GM12878 (cell line): Measurements from ENCODE around the gene MAD2L2. TPM values are rescaled to one million over a fixed set of nuclear protein-coding genes. Genes with fewer than 3 reads are reported as not detected.

Experiments used
- BHLHE40 ChIP-seq, 2 experiments: fragments of 450-650 bp in 1 of 2; IDR thresholded peaks; 2 replicates each; pipeline ENCODE4 v1.6.1; 2011 to 2017; ENCODE audit warnings: low read depth in 2 of 2, borderline replicate concordance in 1 of 2, improper control_type of control experiment in 1 of 2, low read length in 1 of 2, mild to moderate bottlenecking in 1 of 2
- EP300 ChIP-seq, 2 experiments: fragments of 150-350 bp in 1 of 2; IDR thresholded peaks; 2 replicates each; pipeline ENCODE4 v1.6.1; 2011 to 2012; ENCODE audit warnings: low read depth in 2 of 2, low read length in 2 of 2, borderline replicate concordance in 1 of 2, improper control_type of control experiment in 1 of 2, inconsistent platforms in 1 of 2; ENCODE audit not compliant: control insufficient read depth in 1 of 2
- GATAD2B ChIP-seq: fragments of 450-650 bp; conservative IDR thresholded peaks from 2 replicates; pipeline ENCODE4 v1.6.1; 2017; ENCODE audit warnings: low read depth, mild to moderate bottlenecking, moderate library complexity
- YY1 ChIP-seq: IDR thresholded peaks from 2 replicates; pipeline ENCODE4 v1.6.1; 2011; ENCODE audit warnings: low read depth, mild to moderate bottlenecking, low read length
- polyA plus RNA-seq, 11 experiments: library from polyadenylated mRNA; depleted of rRNA in 4 of 11; unstranded in 6 of 11; stranded (reverse) in 5 of 11; fragments of >200 nt; fragmentation: Nextera tagmentation in 4 of 11; fragmentation: Illumina TruSeq in 1 of 11; extraction: Ambion mirVana in 4 of 11; extraction: Trizol in 1 of 11; gene quantifications; 1 replicate in 1 of 11; 2 replicates in 10 of 11; pipeline versions ENCODE4 v1.2.1 to v1.2.3, GENCODE V29; 2011 to 2016; ENCODE audit warnings: inconsistent platforms in 2 of 11, missing spikeins in 2 of 11, low read depth in 1 of 11
- total RNA-seq, 4 experiments: library from RNA; depleted of rRNA in 3 of 4; stranded (reverse); fragments of >200 nt in 3 of 4; fragmentation: Illumina TruSeq in 1 of 4; extraction: Trizol in 1 of 4; gene quantifications; 2 replicates each; pipeline versions ENCODE4 v1.2.1 to v1.2.3, GENCODE V29; 2013 to 2021
- TF ChIP-seq, protein P1 (sequence below), 3 experiments: IDR thresholded peaks in 2 of 3; conservative IDR thresholded peaks in 1 of 3; 2 replicates each; pipeline ENCODE4 v1.5.1; 2011; ENCODE audit warnings: low read depth in 3 of 3, low read length in 3 of 3, mild to moderate bottlenecking in 3 of 3, control low read depth in 2 of 3, moderate library complexity in 2 of 3, inconsistent platforms in 1 of 3, mixed read lengths in 1 of 3; ENCODE audit not compliant: control insufficient read depth in 2 of 3, insufficient read depth in 1 of 3; ENCODE audit errors: extremely low read depth in 1 of 3
- TF ChIP-seq, protein P2 (sequence below): fragments of 450-650 bp; IDR thresholded peaks from 2 replicates; pipeline ENCODE4 v1.6.1; 2017; ENCODE audit warnings: mild to moderate bottlenecking, moderate library complexity
- TF ChIP-seq, protein P3 (sequence below): IDR thresholded peaks from 2 replicates; pipeline ENCODE4 v1.6.1; 2012; ENCODE audit warnings: low read depth, low read length, improper control_type of control experiment

The MAD2L2 gene
- total and polyA plus RNA-seq, 10 of the 15 experiments (the other 5 are each of a cell fraction or from before 2014, with no cell fraction given): 3.5 to 95.0 (median 53.2) TPM

DNA sequence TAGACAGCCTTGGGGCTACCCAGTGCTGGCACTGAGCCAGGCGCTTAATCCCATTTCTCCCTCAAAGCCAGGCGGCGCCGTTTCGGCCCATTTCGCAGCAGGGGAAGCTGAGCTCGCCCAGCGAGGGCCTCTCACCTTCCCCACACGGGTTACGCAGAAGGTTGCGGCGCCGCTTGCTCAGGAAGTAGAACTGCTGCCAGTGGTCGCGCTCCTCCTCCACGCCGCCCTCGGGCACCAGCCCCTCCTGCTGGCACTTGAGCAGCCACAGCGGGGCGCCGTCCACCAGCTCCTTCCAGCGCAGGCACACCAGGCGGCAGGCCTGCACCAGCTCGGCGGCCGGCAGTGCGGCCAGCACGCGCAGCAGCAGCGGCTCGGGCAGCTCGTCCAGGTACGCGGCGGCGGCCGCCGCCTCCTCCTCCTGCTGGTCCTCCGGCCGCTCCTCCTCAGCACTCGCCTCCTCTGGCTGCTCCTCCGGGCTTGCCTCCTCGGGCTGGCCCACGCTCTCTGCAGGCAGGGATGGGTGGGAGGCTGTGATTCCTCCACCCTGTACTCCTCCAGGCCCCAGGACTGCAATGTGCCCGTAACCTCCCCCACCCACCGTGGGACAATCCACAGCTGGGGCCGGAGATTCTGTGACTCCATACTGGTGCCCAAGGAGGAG, 30.5 kb downstream of the MAD2L2 start (continued):
- TF ChIP-seq, protein P1, sequence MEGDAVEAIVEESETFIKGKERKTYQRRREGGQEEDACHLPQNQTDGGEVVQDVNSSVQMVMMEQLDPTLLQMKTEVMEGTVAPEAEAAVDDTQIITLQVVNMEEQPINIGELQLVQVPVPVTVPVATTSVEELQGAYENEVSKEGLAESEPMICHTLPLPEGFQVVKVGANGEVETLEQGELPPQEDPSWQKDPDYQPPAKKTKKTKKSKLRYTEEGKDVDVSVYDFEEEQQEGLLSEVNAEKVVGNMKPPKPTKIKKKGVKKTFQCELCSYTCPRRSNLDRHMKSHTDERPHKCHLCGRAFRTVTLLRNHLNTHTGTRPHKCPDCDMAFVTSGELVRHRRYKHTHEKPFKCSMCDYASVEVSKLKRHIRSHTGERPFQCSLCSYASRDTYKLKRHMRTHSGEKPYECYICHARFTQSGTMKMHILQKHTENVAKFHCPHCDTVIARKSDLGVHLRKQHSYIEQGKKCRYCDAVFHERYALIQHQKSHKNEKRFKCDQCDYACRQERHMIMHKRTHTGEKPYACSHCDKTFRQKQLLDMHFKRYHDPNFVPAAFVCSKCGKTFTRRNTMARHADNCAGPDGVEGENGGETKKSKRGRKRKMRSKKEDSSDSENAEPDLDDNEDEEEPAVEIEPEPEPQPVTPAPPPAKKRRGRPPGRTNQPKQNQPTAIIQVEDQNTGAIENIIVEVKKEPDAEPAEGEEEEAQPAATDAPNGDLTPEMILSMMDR (IDR thresholded peaks at IDR 0.05 in 2 of 3, conservative IDR thresholded peaks at IDR 0.05 in 1 of 3; ENCODE audit: control insufficient read depth in 2 of 3, extremely low read depth in 1 of 3, insufficient read depth in 1 of 3, low read depth in 3 of 3, low read length in 3 of 3): peak; percentile 62 to 81 (median 75); a peak in 5 of 6 replicates
- TF ChIP-seq GATAD2B (peak; percentile 50; the same call in 1 of the 2 replicates), EP300 (IDR thresholded peaks at IDR 0.05; ENCODE audit: borderline replicate concordance in 1 of 2, control insufficient read depth in 1 of 2, low read depth in 2 of 2, low read length in 2 of 2) (no peak), BHLHE40 (IDR thresholded peaks at IDR 0.05; ENCODE audit: borderline replicate concordance in 1 of 2, low read depth in 2 of 2, low read length in 1 of 2) (peak in 1 of 2 experiments; percentile 69; a peak in 2 of 4 replicates), YY1 (peak; percentile 56; the same call in 1 of the 2 replicates)
- TF ChIP-seq, protein P2, sequence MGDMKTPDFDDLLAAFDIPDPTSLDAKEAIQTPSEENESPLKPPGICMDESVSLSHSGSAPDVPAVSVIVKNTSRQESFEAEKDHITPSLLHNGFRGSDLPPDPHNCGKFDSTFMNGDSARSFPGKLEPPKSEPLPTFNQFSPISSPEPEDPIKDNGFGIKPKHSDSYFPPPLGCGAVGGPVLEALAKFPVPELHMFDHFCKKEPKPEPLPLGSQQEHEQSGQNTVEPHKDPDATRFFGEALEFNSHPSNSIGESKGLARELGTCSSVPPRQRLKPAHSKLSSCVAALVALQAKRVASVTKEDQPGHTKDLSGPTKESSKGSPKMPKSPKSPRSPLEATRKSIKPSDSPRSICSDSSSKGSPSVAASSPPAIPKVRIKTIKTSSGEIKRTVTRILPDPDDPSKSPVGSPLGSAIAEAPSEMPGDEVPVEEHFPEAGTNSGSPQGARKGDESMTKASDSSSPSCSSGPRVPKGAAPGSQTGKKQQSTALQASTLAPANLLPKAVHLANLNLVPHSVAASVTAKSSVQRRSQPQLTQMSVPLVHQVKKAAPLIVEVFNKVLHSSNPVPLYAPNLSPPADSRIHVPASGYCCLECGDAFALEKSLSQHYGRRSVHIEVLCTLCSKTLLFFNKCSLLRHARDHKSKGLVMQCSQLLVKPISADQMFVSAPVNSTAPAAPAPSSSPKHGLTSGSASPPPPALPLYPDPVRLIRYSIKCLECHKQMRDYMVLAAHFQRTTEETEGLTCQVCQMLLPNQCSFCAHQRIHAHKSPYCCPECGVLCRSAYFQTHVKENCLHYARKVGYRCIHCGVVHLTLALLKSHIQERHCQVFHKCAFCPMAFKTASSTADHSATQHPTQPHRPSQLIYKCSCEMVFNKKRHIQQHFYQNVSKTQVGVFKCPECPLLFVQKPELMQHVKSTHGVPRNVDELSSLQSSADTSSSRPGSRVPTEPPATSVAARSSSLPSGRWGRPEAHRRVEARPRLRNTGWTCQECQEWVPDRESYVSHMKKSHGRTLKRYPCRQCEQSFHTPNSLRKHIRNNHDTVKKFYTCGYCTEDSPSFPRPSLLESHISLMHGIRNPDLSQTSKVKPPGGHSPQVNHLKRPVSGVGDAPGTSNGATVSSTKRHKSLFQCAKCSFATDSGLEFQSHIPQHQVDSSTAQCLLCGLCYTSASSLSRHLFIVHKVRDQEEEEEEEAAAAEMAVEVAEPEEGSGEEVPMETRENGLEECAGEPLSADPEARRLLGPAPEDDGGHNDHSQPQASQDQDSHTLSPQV: 0 out of 2 replicates have a peak, but pooled peaks have one; percentile 38
- TF ChIP-seq, protein P3, sequence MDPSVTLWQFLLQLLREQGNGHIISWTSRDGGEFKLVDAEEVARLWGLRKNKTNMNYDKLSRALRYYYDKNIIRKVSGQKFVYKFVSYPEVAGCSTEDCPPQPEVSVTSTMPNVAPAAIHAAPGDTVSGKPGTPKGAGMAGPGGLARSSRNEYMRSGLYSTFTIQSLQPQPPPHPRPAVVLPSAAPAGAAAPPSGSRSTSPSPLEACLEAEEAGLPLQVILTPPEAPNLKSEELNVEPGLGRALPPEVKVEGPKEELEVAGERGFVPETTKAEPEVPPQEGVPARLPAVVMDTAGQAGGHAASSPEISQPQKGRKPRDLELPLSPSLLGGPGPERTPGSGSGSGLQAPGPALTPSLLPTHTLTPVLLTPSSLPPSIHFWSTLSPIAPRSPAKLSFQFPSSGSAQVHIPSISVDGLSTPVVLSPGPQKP: no peak
- TF ChIP-seq, all 136 proteins: peak for 14
